HG03159 (cell line): Measurements from ENCODE around the gene PDIA5.
A peak's percentile ranks its signal among the peaks of the same experiment; 100 is the strongest.

Experiments used
- ATAC-seq: cut with Tn5 transposase; IDR thresholded peaks from one replicate; pipeline ENCODE4 v1.9.1; 2021; ENCODE audit warnings: mild to moderate bottlenecking, moderate library complexity; ENCODE audit not compliant: unreplicated experiment

Gene PDIA5

GRCh38 chr3:123159926-123160635, 93.3 kb downstream of the PDIA5 start:
- ATAC-seq: no peak

GRCh38 chr3:123161167-123161566, 94.3 kb downstream of the PDIA5 start:
- no peak for ATAC-seq

- no peak for ATAC-seq
Observed at GRCh38 chr3:123163141-123163540, 96.3 kb downstream of the PDIA5 start.

GRCh38 chr3:123165163-123165562, 98.3 kb downstream of the PDIA5 start:
- ATAC-seq: no peak

GRCh38 chr3:123167686-123168085, 100.9 kb downstream of the PDIA5 start:
- no peak for ATAC-seq

GRCh38 chr3:123168122-123168521, 101.3 kb downstream of the PDIA5 start:
- no peak for ATAC-seq

GRCh38 chr3:123168605-123169004, 101.8 kb downstream of the PDIA5 start:
- ATAC-seq: no peak

GRCh38 chr3:123169492-123169929, 102.7 kb downstream of the PDIA5 start:
- no peak for ATAC-seq

GRCh38 chr3:123169930-123170329, 103.1 kb downstream of the PDIA5 start:
- ATAC-seq: no peak

- no peak for ATAC-seq
Observed at GRCh38 chr3:123180791-123181190, 114.0 kb downstream of the PDIA5 start.

- ATAC-seq: no peak
Observed at GRCh38 chr3:123186695-123187094, 119.9 kb downstream of the PDIA5 start.

GRCh38 chr3:123188058-123188457, 121.2 kb downstream of the PDIA5 start:
- ATAC-seq: no peak

GRCh38 chr3:123193448-123194101, 126.8 kb downstream of the PDIA5 start:
- no peak for ATAC-seq

- no peak for ATAC-seq
Observed at GRCh38 chr3:123194552-123194951, 127.7 kb downstream of the PDIA5 start.

GRCh38 chr3:123198372-123198771, 131.5 kb downstream of the PDIA5 start:
- ATAC-seq: no peak

GRCh38 chr3:123201223-123201556, 134.4 kb downstream of the PDIA5 start:
- no peak for ATAC-seq

GRCh38 chr3:123201557-123202427, 135.0 kb downstream of the PDIA5 start, which contains the start of gene SEC22A:
Gene SEC22A (plus strand): TSS chr3:123201943. CDS start chr3:123209218, 7,275 bp downstream.
- peak; percentile 97 for ATAC-seq

GRCh38 chr3:123202451-123202850, 135.6 kb downstream of the PDIA5 start:
- no peak for ATAC-seq
